ENCODE measurements around the gene ADAMTSL3. TPM values are rescaled to one million over a fixed set of nuclear protein-coding genes. Genes with fewer than 3 reads are reported as not detected.

Gene ADAMTSL3
- total RNA-seq, 1 donor from 2014 or later = 2.4 TPM

DNA sequence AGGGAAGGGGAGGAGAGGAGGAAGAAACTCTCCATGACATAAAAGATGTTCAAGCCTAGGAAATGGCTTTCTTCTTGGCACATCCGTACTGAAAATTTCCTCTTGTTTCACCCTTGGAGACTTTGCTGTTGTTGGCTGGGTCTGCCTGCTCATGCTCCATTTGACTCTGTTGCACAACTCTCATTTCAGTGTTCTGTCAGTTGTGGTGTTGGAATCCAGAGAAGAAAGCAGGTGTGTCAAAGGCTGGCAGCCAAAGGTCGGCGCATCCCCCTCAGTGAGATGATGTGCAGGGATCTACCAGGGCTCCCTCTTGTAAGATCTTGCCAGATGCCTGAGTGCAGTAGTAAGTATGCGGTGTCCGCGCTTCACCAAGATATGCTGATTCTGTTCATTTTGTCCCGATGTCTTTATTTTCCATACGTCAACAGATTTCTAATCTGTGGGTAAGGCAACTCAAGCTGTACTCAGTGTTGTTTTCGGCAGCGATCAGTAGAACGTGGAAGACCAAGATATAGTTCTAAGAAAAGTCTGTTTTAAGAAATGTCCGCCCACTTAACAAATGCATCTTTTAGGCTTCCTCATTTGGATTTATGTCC, 316.5 kb downstream of the ADAMTSL3 start:
- Mint-ChIP-seq H3K36me3 (ENCODE audit: low read depth, unreplicated experiment) (no peaks in the 10 kb centered on the region), H3K27me3 (ENCODE audit: low read depth, unreplicated experiment) (no peaks in the 10 kb centered on the region)

DNA sequence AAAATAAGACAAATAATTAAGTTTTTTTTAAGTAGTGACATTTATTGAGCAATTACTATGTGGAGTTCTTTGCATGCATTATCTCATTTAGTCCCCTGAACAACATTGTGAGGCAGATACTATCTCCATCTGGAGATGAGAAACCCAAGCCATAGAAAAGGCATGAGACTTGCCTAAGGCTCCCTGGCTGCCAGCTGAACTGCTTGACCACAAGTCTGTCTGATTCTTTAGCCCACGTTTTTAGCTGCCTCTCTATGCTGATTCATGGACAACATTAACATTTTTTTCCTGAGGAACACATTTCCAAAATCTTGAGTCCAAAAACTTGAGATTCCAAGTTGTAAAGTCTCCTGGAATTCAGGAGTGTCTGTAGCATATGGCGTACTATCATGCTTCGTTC, 318.1 kb downstream of the ADAMTSL3 start:
- Mint-ChIP-seq H3K9me3 (ENCODE audit: unreplicated experiment) (peaks cover 32% of the 10 kb centered on the region), H3K27me3 (ENCODE audit: low read depth, unreplicated experiment) (no peaks in the 10 kb centered on the region), H3K4me3 (ENCODE audit: unreplicated experiment) (no peak overlapping the region), H3K4me1 (ENCODE audit: low read depth, unreplicated experiment) (no peaks in the 10 kb centered on the region), H3K27ac (ENCODE audit: unreplicated experiment) (no peak overlapping the region), H3K36me3 (ENCODE audit: low read depth, unreplicated experiment) (peaks cover 2% of the 10 kb centered on the region)
- H3K27me3 ChIP-seq (ENCODE audit: insufficient read depth, low read length) = no peaks in the 10 kb centered on the region
- no peaks in the 10 kb centered on the region for H4K20me1 ChIP-seq (ENCODE audit: insufficient read depth, low read length)
- no peak overlapping the region for H3K4me2 ChIP-seq (ENCODE audit: low read length)
- H2AFZ ChIP-seq (ENCODE audit: low read depth, low read length) = no peak overlapping the region
- no peaks in the 10 kb centered on the region for H3K36me3 ChIP-seq (ENCODE audit: insufficient read depth, low read length)
- no peak overlapping the region for H3K27ac ChIP-seq (ENCODE audit: low read depth, low read length)
- no peaks in the 10 kb centered on the region for H3K4me1 ChIP-seq (ENCODE audit: insufficient read depth, low read length)
- no peak overlapping the region for H3K4me3 ChIP-seq (ENCODE audit: insufficient read depth, low read depth, low read length)
- DNase-seq (ENCODE audit: low read depth) (peak; percentile 55), FAIRE-seq (no peak)
- peaks cover 11% of the 10 kb centered on the region for H3K9me3 ChIP-seq (ENCODE audit: insufficient read depth, low read depth, low read length)
- H3K9ac ChIP-seq (ENCODE audit: low read length) = no peak overlapping the region
- no peak for TF ChIP-seq EZH2 (IDR thresholded peaks at IDR 0.05; ENCODE audit: insufficient read depth, low read length)
- TF ChIP-seq, protein P1, sequence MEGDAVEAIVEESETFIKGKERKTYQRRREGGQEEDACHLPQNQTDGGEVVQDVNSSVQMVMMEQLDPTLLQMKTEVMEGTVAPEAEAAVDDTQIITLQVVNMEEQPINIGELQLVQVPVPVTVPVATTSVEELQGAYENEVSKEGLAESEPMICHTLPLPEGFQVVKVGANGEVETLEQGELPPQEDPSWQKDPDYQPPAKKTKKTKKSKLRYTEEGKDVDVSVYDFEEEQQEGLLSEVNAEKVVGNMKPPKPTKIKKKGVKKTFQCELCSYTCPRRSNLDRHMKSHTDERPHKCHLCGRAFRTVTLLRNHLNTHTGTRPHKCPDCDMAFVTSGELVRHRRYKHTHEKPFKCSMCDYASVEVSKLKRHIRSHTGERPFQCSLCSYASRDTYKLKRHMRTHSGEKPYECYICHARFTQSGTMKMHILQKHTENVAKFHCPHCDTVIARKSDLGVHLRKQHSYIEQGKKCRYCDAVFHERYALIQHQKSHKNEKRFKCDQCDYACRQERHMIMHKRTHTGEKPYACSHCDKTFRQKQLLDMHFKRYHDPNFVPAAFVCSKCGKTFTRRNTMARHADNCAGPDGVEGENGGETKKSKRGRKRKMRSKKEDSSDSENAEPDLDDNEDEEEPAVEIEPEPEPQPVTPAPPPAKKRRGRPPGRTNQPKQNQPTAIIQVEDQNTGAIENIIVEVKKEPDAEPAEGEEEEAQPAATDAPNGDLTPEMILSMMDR (IDR thresholded peaks at IDR 0.05; ENCODE audit: insufficient read depth, low read depth, low read length) = no peak
- H3K79me2 ChIP-seq (ENCODE audit: insufficient read depth, low read length) = no peaks in the 10 kb centered on the region

More for the DNA sequence above, 316.5 kb downstream of the ADAMTSL3 start:
- no peaks in the 10 kb centered on the region for H4K20me1 ChIP-seq (ENCODE audit: insufficient read depth, low read length)
- no peak overlapping the region for H2AFZ ChIP-seq (ENCODE audit: low read depth, low read length)
- no peak overlapping the region for H3K4me3 Mint-ChIP-seq (ENCODE audit: unreplicated experiment)
- no peak for TF ChIP-seq EZH2 (IDR thresholded peaks at IDR 0.05; ENCODE audit: insufficient read depth, low read length)
- TF ChIP-seq, protein P1 (IDR thresholded peaks at IDR 0.05; ENCODE audit: insufficient read depth, low read depth, low read length) = no peak
- no peaks in the 10 kb centered on the region for H3K9me3 ChIP-seq (ENCODE audit: insufficient read depth, low read depth, low read length)
- H3K4me3 ChIP-seq (ENCODE audit: insufficient read depth, low read depth, low read length) = no peak overlapping the region
- H3K36me3 ChIP-seq (ENCODE audit: insufficient read depth, low read length) = no peaks in the 10 kb centered on the region
- no peaks in the 10 kb centered on the region for H3K4me1 ChIP-seq (ENCODE audit: insufficient read depth, low read length)
- no peak for DNase-seq (ENCODE audit: low read depth)
- no peak overlapping the region for H3K9ac ChIP-seq (ENCODE audit: low read length)
- no peak for FAIRE-seq
- H3K4me2 ChIP-seq (ENCODE audit: low read length) = no peak overlapping the region
- H3K27me3 ChIP-seq (ENCODE audit: insufficient read depth, low read length) = no peaks in the 10 kb centered on the region
- no peak overlapping the region for H3K27ac Mint-ChIP-seq (ENCODE audit: unreplicated experiment)
- H3K27ac ChIP-seq (ENCODE audit: low read depth, low read length) = no peak overlapping the region
- no peaks in the 10 kb centered on the region for H3K4me1 Mint-ChIP-seq (ENCODE audit: low read depth, unreplicated experiment)
- H3K79me2 ChIP-seq (ENCODE audit: insufficient read depth, low read length) = no peaks in the 10 kb centered on the region
- H3K9me3 Mint-ChIP-seq (ENCODE audit: unreplicated experiment) = peaks cover 25% of the 10 kb centered on the region

DNA sequence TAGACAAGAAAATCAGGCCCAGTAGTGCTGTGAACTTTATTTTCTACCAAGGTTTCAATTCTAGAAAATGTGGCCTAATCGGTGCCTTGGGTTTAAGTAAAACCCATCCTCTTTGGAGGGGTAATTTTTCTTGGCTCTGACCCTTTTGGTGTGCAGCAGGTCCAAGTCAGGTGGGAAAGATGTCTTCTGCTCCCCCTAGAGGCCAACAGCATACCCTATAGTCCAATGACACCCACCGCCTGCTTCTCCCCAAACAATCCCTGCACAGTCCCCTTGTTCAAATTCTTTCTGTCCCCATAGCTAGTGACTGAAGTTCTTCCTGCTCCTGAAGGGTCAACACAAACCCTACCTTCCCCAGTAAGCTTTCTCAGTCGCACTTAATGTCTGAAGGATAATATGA, 319.9 kb downstream of the ADAMTSL3 start:
- Histone ChIP-seq H3K9ac (ENCODE audit: low read length) (no peak overlapping the region), H3K4me3 (ENCODE audit: insufficient read depth, low read depth, low read length) (no peak overlapping the region), H2AFZ (ENCODE audit: low read depth, low read length) (no peak overlapping the region), H3K27me3 (ENCODE audit: insufficient read depth, low read length) (no peaks in the 10 kb centered on the region), H3K36me3 (ENCODE audit: insufficient read depth, low read length) (no peaks in the 10 kb centered on the region), H3K79me2 (ENCODE audit: insufficient read depth, low read length) (no peaks in the 10 kb centered on the region), H3K27ac (ENCODE audit: low read depth, low read length) (no peak overlapping the region), H3K4me1 (ENCODE audit: insufficient read depth, low read length) (no peaks in the 10 kb centered on the region), H3K4me2 (ENCODE audit: low read length) (no peak overlapping the region), H3K9me3 (ENCODE audit: insufficient read depth, low read depth, low read length) (peaks cover 12% of the 10 kb centered on the region), H4K20me1 (ENCODE audit: insufficient read depth, low read length) (no peaks in the 10 kb centered on the region)
- Mint-ChIP-seq H3K9me3 (ENCODE audit: unreplicated experiment) (peaks cover 26% of the 10 kb centered on the region), H3K27me3 (ENCODE audit: low read depth, unreplicated experiment) (no peaks in the 10 kb centered on the region), H3K27ac (ENCODE audit: unreplicated experiment) (no peak overlapping the region), H3K4me3 (ENCODE audit: unreplicated experiment) (no peak overlapping the region), H3K4me1 (ENCODE audit: low read depth, unreplicated experiment) (no peaks in the 10 kb centered on the region), H3K36me3 (ENCODE audit: low read depth, unreplicated experiment) (peaks cover 6% of the 10 kb centered on the region)
- TF ChIP-seq EZH2 (IDR thresholded peaks at IDR 0.05; ENCODE audit: insufficient read depth, low read length) = no peak
- DNase-seq (ENCODE audit: low read depth) = no peak
- no peak for FAIRE-seq

Data from astrocyte (in vitro differentiated cells and primary cell).